Measurements from ENCODE around the gene PITX1.

GRCh38 chr5:135034236-135034962, 371 bp upstream of the PITX1 start:
- no peak for TF ChIP-seq CTCF (IDR thresholded peaks at IDR 0.05)
- TF ChIP-seq POLR2A (IDR thresholded peaks at IDR 0.05), result no peak

All from right lobe of liver (tissue), 4 donors.